Muscle of back (tissue), 11 donors: ENCODE data around the gene LNPK. TPM values are rescaled to one million over a fixed set of nuclear protein-coding genes. Genes with fewer than 3 reads are reported as not detected.
"Not testable (repeated sequence)": the region's sequence is repeated elsewhere in the genome, so short reads cannot be mapped to it uniquely, and the experiment has no call there.

ENCODE experiments used
- DNase-seq, 3 donors: peaks; one replicate each; pipeline versions ENCODE4 v3.0.0 to v3.0.0-alpha.2; 2013
- polyA plus RNA-seq, 10 donors: library from polyadenylated mRNA; unstranded; fragments of 120-200 nt; gene quantifications; one replicate each; pipeline ENCODE4 v1.2.1, GENCODE V29; 2013; ENCODE audit not compliant: insufficient read length in 10 of 10

The LNPK gene
- polyA plus RNA-seq, 10 donors = 24.3 to 55.3 (median 34.5) TPM

GRCh38 chr2:175976391-175977157, 25.5 kb downstream of the LNPK start:
- no peak for DNase-seq

GRCh38 chr2:175973373-175973772, 28.7 kb downstream of the LNPK start:
- DNase-seq = no peak

GRCh38 chr2:175966839-175967238, 35.2 kb downstream of the LNPK start:
- no peak for DNase-seq

- DNase-seq = no peak
Observed at GRCh38 chr2:175965773-175966172, 36.3 kb downstream of the LNPK start.

GRCh38 chr2:175964195-175964594, 37.9 kb downstream of the LNPK start:
- no peak for DNase-seq

- not testable (repeated sequence) for DNase-seq
Observed at GRCh38 chr2:175963171-175963570, 38.9 kb downstream of the LNPK start.

GRCh38 chr2:175957845-175958244, 44.2 kb downstream of the LNPK start:
- no peak for DNase-seq

- no peak for DNase-seq
Observed at GRCh38 chr2:175955136-175955535, 46.9 kb downstream of the LNPK start.

- DNase-seq = no peak
Observed at GRCh38 chr2:175950512-175950911, 51.6 kb downstream of the LNPK start.

GRCh38 chr2:175948191-175948590, 53.9 kb downstream of the LNPK start:
- DNase-seq = no peak

- DNase-seq = no peak
Observed at GRCh38 chr2:175947073-175947472, 55.0 kb downstream of the LNPK start.

- no peak for DNase-seq
Observed at GRCh38 chr2:175941699-175942098, 60.4 kb downstream of the LNPK start.

GRCh38 chr2:175937216-175937615, 64.9 kb downstream of the LNPK start:
- no peak for DNase-seq

GRCh38 chr2:175935289-175936181, 66.5 kb downstream of the LNPK start:
- no peak for DNase-seq

- DNase-seq = no peak
Observed at GRCh38 chr2:175932675-175933074, 69.4 kb downstream of the LNPK start.

GRCh38 chr2:175931805-175932204, 70.3 kb downstream of the LNPK start:
- DNase-seq = peak; percentile 57 to 75 (median 68)

GRCh38 chr2:175930504-175930903, 71.6 kb downstream of the LNPK start:
- DNase-seq = no peak

- peak; percentile 21 to 23 (median 23) for DNase-seq
Observed at GRCh38 chr2:175929850-175930249, 72.2 kb downstream of the LNPK start.

GRCh38 chr2:175926272-175926671, 75.8 kb downstream of the LNPK start:
- no peak for DNase-seq

- DNase-seq = no peak
Observed at GRCh38 chr2:175922160-175922559, 79.9 kb downstream of the LNPK start.

GRCh38 chr2:175918935-175919334, 83.1 kb downstream of the LNPK start:
- no peak for DNase-seq

GRCh38 chr2:175914846-175915245, 87.2 kb downstream of the LNPK start:
- DNase-seq = no peak
